GM12865 (cell line): Measurements from ENCODE around the gene CDC20B.

Experiments used
- DNase-seq: peaks from one replicate; pipeline ENCODE4 v3.0.0; 2010; ENCODE audit warnings: low read depth
- H3K4me3 ChIP-seq: 2 replicates; pipeline ENCODE4 v1.5.1; 2011; ENCODE audit warnings: mild to moderate bottlenecking, low read depth, low read length, control low read depth
- TF ChIP-seq, protein P1 (sequence below): IDR thresholded peaks from 2 replicates; pipeline ENCODE4 v1.5.1; 2011; ENCODE audit warnings: low read length, control low read depth, low read depth, inconsistent platforms; ENCODE audit not compliant: insufficient read depth; ENCODE audit errors: missing control alignments

Gene CDC20B

DNA sequence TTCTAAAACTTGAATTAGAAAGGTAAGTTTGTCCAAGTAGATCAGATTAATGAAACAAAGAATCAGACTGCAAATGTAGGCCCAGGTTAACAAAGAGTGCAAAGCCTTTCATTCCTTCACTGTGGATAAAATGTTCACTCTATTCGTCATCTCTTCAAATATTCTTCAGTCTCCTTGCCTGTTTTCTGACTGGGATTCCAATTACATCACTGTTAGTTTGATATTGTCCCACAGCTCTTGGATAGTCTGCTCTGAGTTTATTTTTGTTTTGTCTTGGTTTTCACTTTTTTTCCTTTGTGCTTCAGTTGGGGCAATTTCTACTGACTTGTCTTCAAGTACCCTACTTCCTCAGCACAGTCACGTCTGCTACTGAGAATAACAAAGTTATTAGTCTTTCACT lies 109.1 kb downstream of the CDC20B start:
- H3K4me3 ChIP-seq: no peak overlapping the region
- DNase-seq: no peak
- TF ChIP-seq, protein P1, sequence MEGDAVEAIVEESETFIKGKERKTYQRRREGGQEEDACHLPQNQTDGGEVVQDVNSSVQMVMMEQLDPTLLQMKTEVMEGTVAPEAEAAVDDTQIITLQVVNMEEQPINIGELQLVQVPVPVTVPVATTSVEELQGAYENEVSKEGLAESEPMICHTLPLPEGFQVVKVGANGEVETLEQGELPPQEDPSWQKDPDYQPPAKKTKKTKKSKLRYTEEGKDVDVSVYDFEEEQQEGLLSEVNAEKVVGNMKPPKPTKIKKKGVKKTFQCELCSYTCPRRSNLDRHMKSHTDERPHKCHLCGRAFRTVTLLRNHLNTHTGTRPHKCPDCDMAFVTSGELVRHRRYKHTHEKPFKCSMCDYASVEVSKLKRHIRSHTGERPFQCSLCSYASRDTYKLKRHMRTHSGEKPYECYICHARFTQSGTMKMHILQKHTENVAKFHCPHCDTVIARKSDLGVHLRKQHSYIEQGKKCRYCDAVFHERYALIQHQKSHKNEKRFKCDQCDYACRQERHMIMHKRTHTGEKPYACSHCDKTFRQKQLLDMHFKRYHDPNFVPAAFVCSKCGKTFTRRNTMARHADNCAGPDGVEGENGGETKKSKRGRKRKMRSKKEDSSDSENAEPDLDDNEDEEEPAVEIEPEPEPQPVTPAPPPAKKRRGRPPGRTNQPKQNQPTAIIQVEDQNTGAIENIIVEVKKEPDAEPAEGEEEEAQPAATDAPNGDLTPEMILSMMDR: no peak

DNA sequence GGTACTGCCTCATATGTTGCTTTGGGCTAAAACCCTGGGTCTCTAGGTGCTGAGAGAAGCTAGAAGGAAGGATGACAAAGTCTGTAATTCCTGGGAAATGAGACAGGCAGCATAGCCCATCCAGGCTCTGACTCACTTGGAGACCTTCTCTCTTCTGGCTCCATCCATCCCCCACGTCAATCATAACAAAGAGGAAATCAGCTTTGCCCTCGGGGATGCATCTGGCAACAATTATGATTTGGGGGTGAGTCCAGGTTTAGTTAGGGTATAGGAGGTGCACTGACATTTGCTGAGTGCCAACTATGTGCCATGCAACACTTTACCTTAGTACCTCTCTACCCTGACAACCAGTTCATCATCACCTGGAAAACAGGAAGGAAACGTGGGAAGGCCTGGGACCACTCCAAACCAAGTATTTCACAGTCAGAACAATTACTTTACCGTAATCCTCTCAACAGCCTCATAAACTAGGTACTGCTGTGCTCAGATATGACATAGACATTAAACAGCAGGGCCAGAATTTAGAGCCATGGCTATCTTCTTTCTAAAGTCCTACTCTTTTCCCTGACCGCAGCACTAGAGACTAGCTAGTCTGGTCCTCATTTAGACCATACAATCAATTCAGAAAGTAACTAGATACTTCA lies 109.6 kb downstream of the CDC20B start:
- TF ChIP-seq, protein P1: no peak
- no peak for DNase-seq
- H3K4me3 ChIP-seq: no peak overlapping the region
